KOPT-K1 (cell line): ENCODE data around the gene B9D2.
"Not testable (repeated sequence)": the region's sequence is repeated elsewhere in the genome, so short reads cannot be mapped to it uniquely, and the experiment has no call there.

ENCODE experiments used
- H3K27ac ChIP-seq: fragments of 200-600 bp; sonication (generic); 2 replicates; pipeline ENCODE4 v1.5.1; 2016; ENCODE audit warnings: antibody characterized with exemption, mild to moderate bottlenecking, low read depth, low read length; ENCODE audit not compliant: poor library complexity, severe bottlenecking
- H3K36me3 ChIP-seq: fragments of 200-600 bp; sonication (generic); 2 replicates; pipeline ENCODE4 v1.5.1; 2017; ENCODE audit warnings: antibody characterized with exemption, mild to moderate bottlenecking, low read length, moderate library complexity; ENCODE audit not compliant: insufficient read depth
- H3K9me3 ChIP-seq: fragments of 200-600 bp; sonication (generic); 2 replicates; pipeline ENCODE4 v1.5.1; 2017; ENCODE audit warnings: antibody characterized with exemption, low read length, mild to moderate bottlenecking; ENCODE audit not compliant: insufficient read depth, poor library complexity, severe bottlenecking

The B9D2 gene

GRCh38 chr19:41363753-41364523 is at the start of gene B9D2:
Gene B9D2, minus strand, starts transcription at chr19:41364149. Its CDS starts 630 bp downstream, at chr19:41363519.
- peak within 1 kb of the TSS; percentile 98 for H3K27ac ChIP-seq
- no peaks in the 10 kb centered on the region for H3K9me3 ChIP-seq
- H3K36me3 ChIP-seq: no peaks in the 10 kb centered on the region

GRCh38 chr19:41412953-41413352 is 49.0 kb upstream of the B9D2 start:
- Histone ChIP-seq H3K36me3 (peaks cover 30% of the 10 kb centered on the region; the same call in 1 of the 2 replicates), H3K27ac (no peak overlapping the region), H3K9me3 (no peaks in the 10 kb centered on the region)

GRCh38 chr19:41411968-41412265 is 48.0 kb upstream of the B9D2 start:
- Histone ChIP-seq H3K9me3 (no peaks in the 10 kb centered on the region), H3K36me3 (peaks cover 30% of the 10 kb centered on the region; the same call in 1 of the 2 replicates), H3K27ac (no peak overlapping the region)

GRCh38 chr19:41411100-41411967 is 47.4 kb upstream of the B9D2 start:
- Histone ChIP-seq H3K9me3 (no peaks in the 10 kb centered on the region), H3K36me3 (peaks cover 27% of the 10 kb centered on the region; the same call in 1 of the 2 replicates), H3K27ac (no peak overlapping the region)

- no peak overlapping the region for H3K27ac ChIP-seq
- peaks cover 24% of the 10 kb centered on the region; the same call in 1 of the 2 replicates for H3K36me3 ChIP-seq
Measured at GRCh38 chr19:41410336-41411054, 46.5 kb upstream of the B9D2 start.

GRCh38 chr19:41409288-41409687 is 45.3 kb upstream of the B9D2 start:
- H3K36me3 ChIP-seq: peaks cover 13% of the 10 kb centered on the region; the same call in 1 of the 2 replicates

More at GRCh38 chr19:41410336-41411054, 46.5 kb upstream of the B9D2 start:
- no peaks in the 10 kb centered on the region for H3K9me3 ChIP-seq

GRCh38 chr19:41408846-41409245 is 44.9 kb upstream of the B9D2 start:
- not testable (repeated sequence) for H3K27ac ChIP-seq, H3K9me3 ChIP-seq
- peaks cover 10% of the 10 kb centered on the region; the same call in 1 of the 2 replicates for H3K36me3 ChIP-seq

More at GRCh38 chr19:41409288-41409687, 45.3 kb upstream of the B9D2 start:
- Histone ChIP-seq H3K9me3 (no peaks in the 10 kb centered on the region), H3K27ac (no peak overlapping the region)

GRCh38 chr19:41408256-41408655 is 44.3 kb upstream of the B9D2 start:
- no peaks in the 10 kb centered on the region for H3K9me3 ChIP-seq
- H3K27ac ChIP-seq: no peak overlapping the region
- H3K36me3 ChIP-seq: peaks cover 6% of the 10 kb centered on the region; the same call in 1 of the 2 replicates

GRCh38 chr19:41407271-41407670 is 43.3 kb upstream of the B9D2 start:
- no peaks in the 10 kb centered on the region for H3K9me3 ChIP-seq
- H3K27ac ChIP-seq: no peak overlapping the region

GRCh38 chr19:41405776-41406175 is 41.8 kb upstream of the B9D2 start:
- Histone ChIP-seq H3K36me3 (no peaks in the 10 kb centered on the region; the same call in 1 of the 2 replicates), H3K27ac (no peak overlapping the region), H3K9me3 (no peaks in the 10 kb centered on the region)

More at GRCh38 chr19:41407271-41407670, 43.3 kb upstream of the B9D2 start:
- peaks cover 6% of the 10 kb centered on the region; the same call in 1 of the 2 replicates for H3K36me3 ChIP-seq

- Histone ChIP-seq H3K27ac (no peak overlapping the region), H3K36me3 (no peaks in the 10 kb centered on the region; the same call in 1 of the 2 replicates), H3K9me3 (no peaks in the 10 kb centered on the region)
Measured at GRCh38 chr19:41403181-41403970, 39.4 kb upstream of the B9D2 start.

GRCh38 chr19:41402010-41402409 is 38.1 kb upstream of the B9D2 start:
- Histone ChIP-seq H3K27ac (no peak overlapping the region), H3K9me3 (no peaks in the 10 kb centered on the region), H3K36me3 (no peaks in the 10 kb centered on the region; the same call in 1 of the 2 replicates)

GRCh38 chr19:41401483-41401882 is 37.5 kb upstream of the B9D2 start:
- H3K36me3 ChIP-seq: no peaks in the 10 kb centered on the region; the same call in 1 of the 2 replicates
- H3K27ac ChIP-seq: no peak overlapping the region
- no peaks in the 10 kb centered on the region for H3K9me3 ChIP-seq

- Histone ChIP-seq H3K27ac (no peak overlapping the region), H3K9me3 (no peaks in the 10 kb centered on the region)
Measured at GRCh38 chr19:41399525-41399924, 35.6 kb upstream of the B9D2 start.

More at GRCh38 chr19:41399525-41399924, 35.6 kb upstream of the B9D2 start:
- no peaks in the 10 kb centered on the region; the same call in 1 of the 2 replicates for H3K36me3 ChIP-seq
